Esophagus (tissue), 2 donors: ENCODE results near the gene NFS1. TPM values are rescaled to one million over a fixed set of nuclear protein-coding genes. Genes with fewer than 3 reads are reported as not detected.

Experiments used
- H3K27ac ChIP-seq, 2 donors: one replicate each; pipeline ENCODE4 v1.5.1; 2013; ENCODE audit warnings: low read depth in 2 of 2, mild to moderate bottlenecking in 2 of 2, inconsistent platforms in 1 of 2, low read length in 1 of 2, moderate library complexity in 1 of 2
- H3K27me3 ChIP-seq, 2 donors: one replicate each; pipeline ENCODE4 v1.6.1; 2013; ENCODE audit warnings: low read length in 2 of 2, control low read depth in 1 of 2, mild to moderate bottlenecking in 1 of 2; ENCODE audit not compliant: insufficient read depth in 2 of 2, control insufficient read depth in 1 of 2
- H3K36me3 ChIP-seq, 2 donors: one replicate each; pipeline ENCODE4 v1.6.1; 2013; ENCODE audit warnings: low read length in 1 of 2; ENCODE audit not compliant: control insufficient read depth in 2 of 2, insufficient read depth in 2 of 2
- H3K4me1 ChIP-seq, 2 donors: one replicate each; pipeline ENCODE4 v1.6.1; 2013; ENCODE audit warnings: low read length in 1 of 2; ENCODE audit not compliant: control insufficient read depth in 2 of 2, insufficient read depth in 2 of 2
- H3K4me3 ChIP-seq, 2 donors: one replicate each; pipeline ENCODE4 v1.5.1; 2013; ENCODE audit warnings: low read length in 2 of 2, mild to moderate bottlenecking in 2 of 2, low read depth in 1 of 2, moderate library complexity in 1 of 2
- H3K9me3 ChIP-seq, 2 donors: one replicate each; pipeline ENCODE4 v1.6.1; 2013; ENCODE audit warnings: mild to moderate bottlenecking in 2 of 2, low read depth in 1 of 2, low read length in 1 of 2, moderate library complexity in 1 of 2; ENCODE audit not compliant: control insufficient read depth in 2 of 2, insufficient read depth in 1 of 2
- WGBS, 2 donors: extraction: QIAGEN DNeasy Blood & Tissue Kit; methylation state at CpG; one replicate each; pipeline ENCODE4 v1.1.7; 2013; 5-methylcytosine and 5-hydroxymethylcytosine counted together
- polyA plus RNA-seq, 2 donors: library from polyadenylated mRNA; stranded (reverse); fragments of 200-250 nt; gene quantifications; one replicate each; pipeline ENCODE4 v1.2.3, GENCODE V29; 2013
- donor health status: healthy with polysubstance abuse.
- donor health status: Bipolar disorder and iron deficiency.

NFS1 gene
- polyA plus RNA-seq, 2 donors, result 18.2 to 23.4 TPM

DNA sequence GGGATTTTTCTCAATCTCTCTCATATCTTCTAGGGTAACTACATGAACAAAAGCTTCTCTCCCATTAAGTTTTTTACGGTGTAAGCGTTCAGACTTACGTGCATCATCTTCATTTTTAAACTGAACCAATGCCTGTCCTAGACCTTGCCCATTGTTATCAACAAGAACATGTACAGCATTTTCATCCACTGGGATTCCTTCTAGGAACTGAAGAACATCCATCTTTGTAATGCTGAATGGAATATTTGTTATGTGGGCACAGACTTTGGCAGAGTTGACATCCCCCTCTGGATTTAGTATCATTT is 45.8 kb downstream of the NFS1 start:
- no peaks in the 10 kb centered on the region for H3K27me3 ChIP-seq
- H3K9me3 ChIP-seq, result no peaks in the 10 kb centered on the region
- H3K36me3 ChIP-seq, result peaks cover 3 to 17% of the 10 kb centered on the region in 2 donors
- no peaks in the 10 kb centered on the region for H3K4me1 ChIP-seq
- 98 to 99% methylated on average over 3 of the region's 3 CpGs for WGBS, 2 donors
- no peak overlapping the region for H3K27ac ChIP-seq
- H3K4me3 ChIP-seq, result no peak overlapping the region

DNA sequence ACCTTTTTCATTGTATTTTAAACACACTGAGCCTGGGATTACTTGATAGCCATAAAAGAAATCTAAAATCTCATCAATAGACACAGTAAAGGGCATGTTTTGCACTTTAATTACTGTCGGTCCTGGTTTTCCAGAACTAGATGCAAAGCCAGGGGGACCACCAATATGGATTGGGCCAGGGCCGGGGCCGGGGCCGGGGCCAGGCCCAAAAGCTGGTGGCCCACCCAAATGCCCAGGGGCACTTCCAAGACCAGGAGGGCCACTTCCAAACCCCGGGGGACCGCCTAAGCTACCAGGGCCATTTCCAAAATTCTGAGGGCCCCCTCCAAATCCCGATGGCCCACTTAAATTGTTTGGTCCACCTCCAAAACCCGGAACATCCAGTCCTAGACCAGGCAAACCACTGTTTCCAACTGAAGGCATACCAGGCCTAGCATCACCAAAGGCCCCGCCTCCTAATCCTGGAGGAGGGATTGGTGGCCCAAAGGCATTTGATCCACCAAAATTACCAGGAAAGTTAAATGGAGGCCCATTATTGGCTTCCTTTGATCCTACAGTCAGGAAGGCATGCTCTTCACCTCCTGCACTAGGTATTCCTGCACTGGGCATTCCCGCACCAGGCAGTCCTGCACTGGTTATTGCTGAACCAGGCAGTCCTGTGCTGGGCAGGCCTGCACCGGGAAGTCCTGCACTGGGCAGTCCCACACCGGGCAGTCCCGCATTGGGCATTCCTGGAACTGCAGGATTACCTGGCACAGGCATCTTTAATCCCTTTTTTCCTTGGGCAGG is 46.3 kb downstream of the NFS1 start:
- H3K36me3 ChIP-seq, result peaks cover 3 to 17% of the 10 kb centered on the region in 2 donors
- no peak overlapping the region for H3K4me3 ChIP-seq
- WGBS, 2 donors, result 97 to 98% methylated on average over 13 of the region's 13 CpGs
- no peaks in the 10 kb centered on the region for H3K27me3 ChIP-seq
- no peak overlapping the region for H3K27ac ChIP-seq
- H3K9me3 ChIP-seq, result no peaks in the 10 kb centered on the region
- H3K4me1 ChIP-seq, result no peaks in the 10 kb centered on the region

DNA sequence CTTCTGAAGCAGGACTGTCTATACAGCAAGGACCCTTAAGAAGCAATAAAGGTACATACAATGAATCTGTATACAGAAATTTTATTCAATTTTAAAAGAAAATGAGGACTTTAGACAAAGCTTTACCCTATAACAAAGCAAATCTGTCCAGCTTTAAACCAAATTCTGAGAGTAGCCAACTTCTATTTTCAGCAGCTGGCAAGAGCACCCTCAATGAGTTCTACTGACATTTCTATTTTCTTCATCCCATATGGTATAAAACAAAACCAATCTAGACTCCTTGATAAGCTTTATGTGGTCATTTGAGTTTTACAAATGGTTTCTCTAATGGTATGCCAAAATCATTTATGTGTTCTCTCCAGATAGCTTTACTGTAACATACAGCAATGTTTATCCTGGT is 47.2 kb downstream of the NFS1 start:
- Histone ChIP-seq H3K27me3 (no peaks in the 10 kb centered on the region), H3K27ac (no peak overlapping the region), H3K36me3 (peaks cover 3 to 17% of the 10 kb centered on the region in 2 donors), H3K4me1 (no peaks in the 10 kb centered on the region), H3K4me3 (no peak overlapping the region), H3K9me3 (no peaks in the 10 kb centered on the region)

DNA sequence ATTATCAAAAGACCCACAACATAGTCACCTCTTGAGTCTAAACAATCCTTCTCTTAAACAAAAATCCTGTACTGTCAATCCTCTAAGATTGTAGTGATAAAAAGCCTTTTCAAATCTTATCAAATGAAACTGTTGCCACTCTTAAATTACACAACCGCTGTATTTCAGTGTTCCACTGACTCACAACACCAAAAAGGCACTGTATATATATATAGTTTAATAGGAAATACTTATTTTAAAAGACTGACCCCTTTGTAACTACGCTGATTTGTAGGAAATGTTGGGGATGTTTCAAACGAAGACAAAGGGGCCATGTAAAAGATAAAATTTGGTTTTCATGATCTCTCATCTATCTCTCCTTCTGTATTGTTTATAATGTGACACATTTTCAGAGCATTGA is 48.5 kb downstream of the NFS1 start:
- 76 to 78% methylated on average over 3 of the region's 3 CpGs for WGBS, 2 donors
- Histone ChIP-seq H3K4me3 (no peak overlapping the region), H3K36me3 (peaks cover 3 to 17% of the 10 kb centered on the region in 2 donors), H3K4me1 (no peaks in the 10 kb centered on the region), H3K27me3 (no peaks in the 10 kb centered on the region), H3K27ac (no peak overlapping the region), H3K9me3 (no peaks in the 10 kb centered on the region)

DNA sequence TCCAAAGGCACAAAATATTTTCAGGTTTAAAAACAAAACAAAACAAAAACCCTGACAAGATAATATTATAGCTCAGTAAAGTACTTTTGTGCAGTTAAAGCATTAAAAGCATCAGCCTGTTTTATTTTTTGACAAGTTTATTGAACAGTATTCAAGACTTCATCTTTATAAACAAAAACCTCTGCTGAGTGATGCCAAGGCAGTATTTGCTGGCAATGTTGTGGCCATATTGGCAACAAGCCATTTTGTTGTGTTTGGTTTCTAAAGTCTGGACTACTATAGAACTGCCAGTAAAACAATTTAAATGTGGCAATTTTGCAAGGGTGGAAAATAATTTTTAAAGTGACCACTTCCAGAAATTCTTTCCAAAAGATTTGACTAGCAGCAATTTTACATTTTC is 50.3 kb downstream of the NFS1 start:
- H3K27me3 ChIP-seq, result no peaks in the 10 kb centered on the region
- H3K9me3 ChIP-seq, result no peaks in the 10 kb centered on the region
- no peak overlapping the region for H3K4me3 ChIP-seq
- no peak overlapping the region for H3K27ac ChIP-seq
- H3K4me1 ChIP-seq, result no peaks in the 10 kb centered on the region
- H3K36me3 ChIP-seq, result peaks cover 0 to 6% of the 10 kb centered on the region in 2 donors

DNA sequence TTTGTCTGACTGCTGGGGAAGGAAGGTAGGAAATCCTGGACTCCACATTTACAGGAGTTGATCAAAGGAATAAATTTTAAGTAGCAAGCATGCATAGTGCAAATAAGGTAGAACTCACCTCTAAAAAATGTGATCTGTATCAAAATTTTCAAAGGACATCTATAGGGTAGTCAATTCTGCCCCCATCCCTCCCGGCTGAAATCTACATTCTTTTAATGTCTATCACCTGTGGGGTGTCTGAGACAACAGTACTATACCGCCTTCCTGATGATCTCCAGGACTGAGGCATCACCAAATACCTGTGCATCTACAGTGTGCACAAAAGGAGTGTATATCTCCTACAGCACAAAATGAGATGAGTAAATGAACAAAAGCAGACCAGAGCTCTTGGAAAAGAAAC is 54.3 kb downstream of the NFS1 start:
- H3K4me1 ChIP-seq, result no peaks in the 10 kb centered on the region
- no peak overlapping the region for H3K27ac ChIP-seq
- no peak overlapping the region for H3K4me3 ChIP-seq
- no peaks in the 10 kb centered on the region for H3K27me3 ChIP-seq
- WGBS, 2 donors, result 85% methylated on average over 2 of the region's 2 CpGs
- peaks cover 0 to 3% of the 10 kb centered on the region in 2 donors for H3K36me3 ChIP-seq
- no peaks in the 10 kb centered on the region for H3K9me3 ChIP-seq

DNA sequence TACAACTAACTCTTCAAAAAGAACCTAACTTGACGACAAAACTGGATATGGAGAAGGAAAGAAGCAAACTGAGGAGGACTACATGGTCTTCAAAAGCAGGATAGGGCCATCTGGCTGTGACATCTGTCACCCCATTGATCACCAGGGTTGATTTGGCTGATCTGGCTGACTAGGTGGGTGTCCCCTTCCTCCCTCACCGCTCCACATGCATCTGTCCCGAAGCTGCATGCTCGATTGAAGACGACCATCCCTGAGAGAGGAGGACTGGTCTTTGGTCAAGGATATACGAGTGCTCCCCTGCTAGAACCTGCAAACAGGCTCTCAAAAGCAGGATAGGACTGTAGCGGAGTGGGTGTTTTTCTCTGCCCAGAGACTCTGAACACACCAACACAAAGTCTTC is 56.1 kb downstream of the NFS1 start:
- no peaks in the 10 kb centered on the region for H3K27me3 ChIP-seq
- H3K4me3 ChIP-seq, result no peak overlapping the region
- no peak overlapping the region for H3K27ac ChIP-seq
- H3K9me3 ChIP-seq, result no peaks in the 10 kb centered on the region
- peaks cover 0 to 3% of the 10 kb centered on the region in 2 donors for H3K36me3 ChIP-seq
- WGBS, 2 donors, result 95 to 97% methylated on average over 7 of the region's 7 CpGs
- no peaks in the 10 kb centered on the region for H3K4me1 ChIP-seq

DNA sequence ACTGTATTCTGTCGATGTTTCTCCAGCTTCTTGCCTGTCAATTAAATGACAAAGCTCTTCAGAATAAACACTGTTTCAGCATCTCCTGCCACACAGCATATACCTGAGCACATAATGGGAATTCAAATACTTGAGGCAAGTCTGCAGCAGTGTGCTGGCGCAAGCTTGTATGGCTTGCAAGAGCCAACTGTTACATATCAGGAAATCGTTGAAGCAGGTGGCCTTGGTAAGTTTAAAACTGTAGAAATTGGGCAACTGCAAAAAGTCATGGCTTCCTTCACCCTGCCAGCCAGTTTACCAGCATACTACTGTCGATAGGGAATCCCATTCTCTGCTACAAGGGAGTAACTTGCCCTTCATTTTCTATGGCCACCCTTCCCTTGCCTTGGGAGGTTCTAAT is 57.4 kb downstream of the NFS1 start:
- WGBS, 2 donors, result 86 to 87% methylated on average over 4 of the region's 4 CpGs
- no peak overlapping the region for H3K4me3 ChIP-seq
- H3K9me3 ChIP-seq, result no peaks in the 10 kb centered on the region
- H3K27me3 ChIP-seq, result no peaks in the 10 kb centered on the region
- H3K27ac ChIP-seq, result no peak overlapping the region
- no peaks in the 10 kb centered on the region for H3K4me1 ChIP-seq
- peaks cover 0 to 3% of the 10 kb centered on the region in 2 donors for H3K36me3 ChIP-seq

DNA sequence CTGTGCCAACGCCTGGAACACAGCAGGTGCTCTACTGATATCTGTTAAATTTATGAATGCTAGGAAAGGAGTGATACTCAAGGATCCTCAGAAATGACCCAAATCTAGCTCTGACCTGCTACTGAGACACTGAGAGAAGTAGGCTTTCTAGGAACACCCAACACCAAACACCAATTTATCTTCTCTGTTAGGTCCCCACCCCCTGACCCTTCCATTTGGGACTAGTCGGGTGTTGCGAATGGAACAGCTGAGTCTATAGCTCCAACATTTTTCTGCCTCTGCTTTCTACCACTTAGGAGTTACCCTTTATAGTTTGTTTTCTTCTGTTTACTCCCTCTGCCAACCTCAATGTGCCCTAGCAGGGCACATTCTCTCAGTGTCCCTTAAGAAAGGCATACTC is 58.4 kb downstream of the NFS1 start:
- Histone ChIP-seq H3K4me1 (no peaks in the 10 kb centered on the region), H3K9me3 (no peaks in the 10 kb centered on the region), H3K36me3 (peaks cover 0 to 3% of the 10 kb centered on the region in 2 donors), H3K4me3 (no peak overlapping the region), H3K27ac (no peak overlapping the region), H3K27me3 (no peaks in the 10 kb centered on the region)
- WGBS, 2 donors, result 88% methylated on average over 3 of the region's 3 CpGs

DNA sequence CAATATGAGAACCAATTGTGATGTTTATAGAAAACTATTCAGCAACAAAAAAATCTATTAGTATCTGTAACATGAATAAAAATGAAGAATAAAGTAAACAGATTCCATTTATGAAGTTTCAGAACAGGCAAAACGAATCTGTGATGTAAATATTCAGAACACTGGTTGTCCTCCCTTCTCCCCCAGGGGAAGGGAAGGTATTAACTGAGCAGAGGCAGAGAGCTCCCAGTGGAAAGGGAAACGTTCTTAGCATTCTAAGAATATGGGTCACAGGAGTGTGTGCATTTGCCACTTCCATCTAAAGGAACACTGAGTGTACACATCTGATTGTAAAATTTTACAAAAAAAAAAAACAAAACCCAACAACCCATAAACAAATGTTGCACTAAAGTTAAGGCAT is 60.4 kb downstream of the NFS1 start:
- 44 to 46% methylated on average over 2 of the region's 2 CpGs for WGBS, 2 donors
- H3K4me1 ChIP-seq, result no peaks in the 10 kb centered on the region

More for the DNA sequence above, 60.4 kb downstream of the NFS1 start:
- Histone ChIP-seq H3K9me3 (no peaks in the 10 kb centered on the region), H3K4me3 (no peak overlapping the region), H3K27ac (no peak overlapping the region), H3K27me3 (no peaks in the 10 kb centered on the region), H3K36me3 (peaks cover 0 to 3% of the 10 kb centered on the region in 2 donors)
